SK-MEL-5 (cell line): ENCODE data around the gene NIPSNAP2. TPM values are rescaled to one million over a fixed set of nuclear protein-coding genes. Genes with fewer than 3 reads are reported as not detected.
"Not testable (repeated sequence)": the region's sequence is repeated elsewhere in the genome, so short reads cannot be mapped to it uniquely, and the experiment has no call there.

Source experiments
- DNase-seq: peaks from one replicate; pipeline ENCODE4 v3.0.0-alpha.2; 2016; ENCODE audit warnings: low read depth, low spot score
- in situ Hi-C: cut with HindIII; loops from 2 replicates; pipeline ENCODE4 v1.10.0; 2016; ENCODE audit warnings: low sequenced_read_pairs, high pct_unique_total_duplicates, low pct_unique_long_range_greater_than_20kb
- total RNA-seq: library from RNA; depleted of rRNA; stranded (reverse); fragments of >200 nt; shearing (Covaris generic); gene quantifications from 2 replicates; pipeline ENCODE4 v1.2.3, GENCODE V29; 2014; rRNA removed

NIPSNAP2 gene
- total RNA-seq, 1 experiment from 2014 or later = 125 TPM

- in situ Hi-C loops = no loop called here
- DNase-seq = no peak
These were observed 66.0 kb downstream of the NIPSNAP2 start for GRCh38 chr7:56030340-56030739.

- DNase-seq, in situ Hi-C loops: not testable (repeated sequence)
These were observed 67.2 kb downstream of the NIPSNAP2 start for GRCh38 chr7:56031556-56031955.

GRCh38 chr7:56032578-56032977 is 68.2 kb downstream of the NIPSNAP2 start:
- in situ Hi-C loops = not testable (repeated sequence)

GRCh38 chr7:56033671-56034432 is 69.5 kb downstream of the NIPSNAP2 start:
- in situ Hi-C loops = no loop called here
- DNase-seq = peak; percentile 93

More at GRCh38 chr7:56032578-56032977, 68.2 kb downstream of the NIPSNAP2 start:
- DNase-seq = not testable (repeated sequence)

- DNase-seq = no peak
- in situ Hi-C loops = no loop called here
These were observed 76.3 kb downstream of the NIPSNAP2 start for GRCh38 chr7:56040730-56041129.

GRCh38 chr7:56045758-56046157 is 81.4 kb downstream of the NIPSNAP2 start:
- in situ Hi-C loops = not testable (repeated sequence)
- DNase-seq = peak; percentile 68

- DNase-seq = no peak
- in situ Hi-C loops = no loop called here
These were observed 82.5 kb downstream of the NIPSNAP2 start for GRCh38 chr7:56046721-56047445.

GRCh38 chr7:56047446-56048116 is 83.2 kb downstream of the NIPSNAP2 start:
- DNase-seq, in situ Hi-C loops: not testable (repeated sequence)

GRCh38 chr7:56048245-56048644 is 83.9 kb downstream of the NIPSNAP2 start:
- DNase-seq = no peak
- in situ Hi-C loops = no loop called here

GRCh38 chr7:56048763-56049162 is 84.4 kb downstream of the NIPSNAP2 start:
- DNase-seq = peak; percentile 53
- in situ Hi-C loops = not testable (repeated sequence)

Other genes with a start within 250 kb of the NIPSNAP2 start
- not detected in 2 replicates for gene SEPTIN14, start 101.8 kb upstream of the NIPSNAP2 start, total RNA-seq
- 0.43 and 0.85 TPM in 2 replicates for gene ZNF713, start 77.1 kb upstream of the NIPSNAP2 start, total RNA-seq
- gene MRPS17, start 12.7 kb upstream of the NIPSNAP2 start, total RNA-seq = 32.2 and 34.3 TPM in 2 replicates
- 357 and 414 TPM in 2 replicates for gene PSPH, start 86.9 kb downstream of the NIPSNAP2 start, total RNA-seq
- gene CCT6A, start 87.2 kb downstream of the NIPSNAP2 start, total RNA-seq = 710 and 744 TPM in 2 replicates
- gene SUMF2, start 99.7 kb downstream of the NIPSNAP2 start, total RNA-seq = 559 and 567 TPM in 2 replicates
- 0.67 and 1.9 TPM in 2 replicates for gene PHKG1, start 128.4 kb downstream of the NIPSNAP2 start, total RNA-seq
- 754 and 796 TPM in 2 replicates for gene CHCHD2, start 141.9 kb downstream of the NIPSNAP2 start, total RNA-seq
- not detected in 2 replicates for gene NUPR2, start 151.8 kb downstream of the NIPSNAP2 start, total RNA-seq